Measurements from ENCODE around the gene RTN4.

Gene RTN4

DNA sequence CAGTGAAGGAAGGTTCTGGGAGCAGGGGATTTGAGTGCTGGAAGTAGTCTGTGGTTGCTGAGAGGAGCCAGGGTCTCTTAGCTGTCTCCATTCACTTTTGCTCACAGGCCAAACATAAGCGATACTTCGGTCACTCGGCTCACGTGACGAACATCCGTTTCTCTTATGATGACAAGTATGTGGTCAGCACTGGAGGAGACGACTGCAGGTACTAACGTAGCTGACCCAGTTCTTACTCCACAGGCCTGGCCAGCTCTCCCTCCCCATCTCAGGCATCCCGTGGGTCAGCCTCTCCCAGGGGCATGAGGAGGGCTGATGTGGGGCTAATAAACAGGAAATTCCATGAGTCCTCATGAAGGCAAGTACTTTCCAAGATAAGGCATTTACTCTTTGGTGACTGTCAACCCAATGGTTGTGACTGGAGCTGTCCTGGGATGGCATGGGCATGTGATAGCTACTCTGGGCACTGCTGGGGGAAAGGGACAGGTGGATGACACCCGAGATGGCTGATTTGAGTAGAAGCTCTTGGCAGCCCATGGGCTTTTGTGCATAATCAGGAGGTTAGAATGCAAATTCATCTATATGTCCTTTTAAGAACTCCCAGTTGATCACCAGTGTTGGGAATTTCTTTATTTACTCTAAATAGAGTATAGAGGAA is 81.6 kb downstream of the RTN4 start:
- CTCF ChIA-PET = interaction anchor here (1.0 kb wide), 1 partner anchor 8 kb away, joined by 3 read pairs; no protein-coding TSS in a partner anchor
- POLR2A ChIA-PET = no interaction called here
- TF ChIP-seq, protein P1, sequence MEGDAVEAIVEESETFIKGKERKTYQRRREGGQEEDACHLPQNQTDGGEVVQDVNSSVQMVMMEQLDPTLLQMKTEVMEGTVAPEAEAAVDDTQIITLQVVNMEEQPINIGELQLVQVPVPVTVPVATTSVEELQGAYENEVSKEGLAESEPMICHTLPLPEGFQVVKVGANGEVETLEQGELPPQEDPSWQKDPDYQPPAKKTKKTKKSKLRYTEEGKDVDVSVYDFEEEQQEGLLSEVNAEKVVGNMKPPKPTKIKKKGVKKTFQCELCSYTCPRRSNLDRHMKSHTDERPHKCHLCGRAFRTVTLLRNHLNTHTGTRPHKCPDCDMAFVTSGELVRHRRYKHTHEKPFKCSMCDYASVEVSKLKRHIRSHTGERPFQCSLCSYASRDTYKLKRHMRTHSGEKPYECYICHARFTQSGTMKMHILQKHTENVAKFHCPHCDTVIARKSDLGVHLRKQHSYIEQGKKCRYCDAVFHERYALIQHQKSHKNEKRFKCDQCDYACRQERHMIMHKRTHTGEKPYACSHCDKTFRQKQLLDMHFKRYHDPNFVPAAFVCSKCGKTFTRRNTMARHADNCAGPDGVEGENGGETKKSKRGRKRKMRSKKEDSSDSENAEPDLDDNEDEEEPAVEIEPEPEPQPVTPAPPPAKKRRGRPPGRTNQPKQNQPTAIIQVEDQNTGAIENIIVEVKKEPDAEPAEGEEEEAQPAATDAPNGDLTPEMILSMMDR (IDR thresholded peaks at IDR 0.05; ENCODE audit: control extremely low read depth, extremely low read depth, low read depth, missing control alignments) = no peak
- DNase-seq (ENCODE audit: extremely low spot score) = no peak

DNA sequence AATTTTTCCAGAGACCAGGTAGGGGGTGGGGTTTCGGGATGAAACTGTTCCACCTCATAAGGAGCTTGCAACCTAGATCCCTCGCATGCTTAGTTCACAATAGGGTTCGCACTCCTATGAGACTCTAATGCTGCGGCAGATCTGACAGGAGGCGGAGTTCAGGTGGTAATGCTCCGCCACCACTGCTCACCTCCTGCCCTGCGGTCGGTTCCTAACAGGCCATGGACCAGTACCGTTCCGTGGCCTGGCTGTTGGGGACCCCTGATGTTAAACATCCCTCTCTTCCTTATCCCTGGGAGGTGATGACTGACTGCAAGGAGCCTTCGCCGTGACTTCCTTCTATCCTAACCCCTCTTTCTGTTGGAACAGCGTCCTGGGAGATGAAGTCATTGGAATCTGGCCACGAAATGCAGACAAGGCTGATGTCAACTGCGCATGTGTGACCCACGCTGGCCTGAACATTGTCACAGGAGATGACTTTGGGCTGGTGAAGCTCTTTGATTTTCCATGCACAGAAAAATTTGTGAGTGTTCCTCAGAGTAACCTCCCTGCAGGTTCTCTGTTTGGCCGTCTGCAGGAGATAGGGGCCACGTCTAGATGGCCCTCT is 82.4 kb downstream of the RTN4 start:
- TF ChIP-seq, protein P1 (IDR thresholded peaks at IDR 0.05; ENCODE audit: control extremely low read depth, extremely low read depth, low read depth, missing control alignments) = no peak
- ChIA-PET CTCF (no interaction called here), POLR2A (no interaction called here)
- DNase-seq (ENCODE audit: extremely low spot score) = no peak

DNA sequence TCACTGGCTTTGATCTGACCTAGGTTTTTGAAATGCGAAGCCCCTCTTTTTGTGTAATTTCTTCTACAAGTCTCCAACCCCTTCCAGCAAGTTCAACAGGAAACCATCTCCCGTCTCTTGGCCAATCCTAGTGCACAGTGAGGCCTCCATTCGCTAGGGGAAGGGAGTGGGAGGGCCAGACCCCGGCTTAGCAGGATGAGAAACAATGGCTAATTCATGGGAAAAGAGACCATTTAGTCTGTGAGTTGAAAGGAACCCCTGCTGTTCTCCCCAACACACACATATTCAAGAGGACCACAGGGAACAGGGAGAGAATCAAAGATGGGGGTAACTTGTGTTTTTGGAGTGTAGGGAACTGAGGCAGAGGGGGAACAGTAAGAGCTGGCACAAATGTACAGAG is 83.0 kb downstream of the RTN4 start:
- ChIA-PET POLR2A (no interaction called here), CTCF (no interaction called here)
- TF ChIP-seq, protein P1 (IDR thresholded peaks at IDR 0.05; ENCODE audit: control extremely low read depth, extremely low read depth, low read depth, missing control alignments) = no peak
- DNase-seq (ENCODE audit: extremely low spot score) = no peak

DNA sequence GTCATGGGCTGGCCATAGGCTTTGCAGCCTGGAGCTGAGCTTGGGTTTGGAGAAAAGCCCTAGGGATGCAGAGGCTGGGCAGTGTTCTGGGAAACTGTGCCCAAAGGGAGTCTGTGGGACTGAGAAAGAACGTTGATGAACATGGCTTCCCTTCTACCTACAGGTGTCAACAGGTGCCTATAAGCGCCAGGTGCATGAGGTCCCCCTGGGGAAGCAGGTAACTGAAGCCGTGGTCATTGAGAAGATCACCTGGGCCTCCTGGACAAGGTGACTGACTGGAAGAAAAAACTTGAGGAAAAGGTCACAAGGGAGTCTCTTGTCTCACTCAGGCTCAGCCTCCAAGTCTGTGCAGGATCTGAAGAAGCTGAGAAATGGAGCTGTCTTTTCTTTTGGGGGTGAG is 83.4 kb downstream of the RTN4 start:
- no peak for DNase-seq (ENCODE audit: extremely low spot score)
- POLR2A ChIA-PET = no interaction called here
- TF ChIP-seq, protein P1 (IDR thresholded peaks at IDR 0.05; ENCODE audit: control extremely low read depth, extremely low read depth, low read depth, missing control alignments) = no peak
- CTCF ChIA-PET = interaction anchor here (2.2 kb wide), 1 partner anchor 10 kb away, joined by 7 read pairs; no protein-coding TSS in a partner anchor

DNA sequence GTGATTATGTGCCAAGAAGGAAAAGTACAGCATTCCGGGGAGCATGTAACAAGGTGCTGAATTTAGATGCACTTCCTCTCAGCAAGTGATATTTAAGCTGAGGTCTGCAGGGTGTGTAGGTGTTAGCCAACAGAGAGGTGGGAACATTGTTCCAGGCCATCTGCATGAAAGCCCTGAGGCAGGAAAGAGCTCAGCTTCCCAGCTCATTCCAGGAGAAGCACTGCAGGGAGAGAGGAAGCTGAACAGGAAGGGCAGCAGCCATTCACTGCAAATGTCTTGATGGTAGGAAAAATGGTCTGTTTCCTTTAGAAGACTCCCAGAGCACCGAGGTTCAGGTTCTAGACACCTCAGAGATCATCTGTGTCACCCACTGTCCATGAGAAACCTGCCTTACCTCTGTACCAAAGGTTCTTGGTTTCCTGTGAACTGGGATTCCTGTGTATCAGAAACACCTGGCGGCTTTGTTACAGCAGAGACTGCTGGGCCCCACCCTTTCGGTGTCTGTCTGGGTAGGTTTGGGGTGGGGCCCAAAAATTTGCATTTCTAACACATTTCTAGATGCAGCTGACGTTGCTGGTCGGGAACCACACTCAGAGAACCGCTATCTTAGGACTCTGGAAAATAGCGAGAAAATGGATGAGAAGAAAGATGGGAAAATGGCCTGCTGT is 84.0 kb downstream of the RTN4 start:
- TF ChIP-seq, protein P1 (IDR thresholded peaks at IDR 0.05; ENCODE audit: control extremely low read depth, extremely low read depth, low read depth, missing control alignments) = no peak
- DNase-seq (ENCODE audit: extremely low spot score) = no peak
- POLR2A ChIA-PET = no interaction called here
- CTCF ChIA-PET = interaction anchor here (1.4 to 2.2 kb wide), 2 partner anchors 10 to 11 kb away, joined by 5 to 7 read pairs; no protein-coding TSS in a partner anchor

DNA sequence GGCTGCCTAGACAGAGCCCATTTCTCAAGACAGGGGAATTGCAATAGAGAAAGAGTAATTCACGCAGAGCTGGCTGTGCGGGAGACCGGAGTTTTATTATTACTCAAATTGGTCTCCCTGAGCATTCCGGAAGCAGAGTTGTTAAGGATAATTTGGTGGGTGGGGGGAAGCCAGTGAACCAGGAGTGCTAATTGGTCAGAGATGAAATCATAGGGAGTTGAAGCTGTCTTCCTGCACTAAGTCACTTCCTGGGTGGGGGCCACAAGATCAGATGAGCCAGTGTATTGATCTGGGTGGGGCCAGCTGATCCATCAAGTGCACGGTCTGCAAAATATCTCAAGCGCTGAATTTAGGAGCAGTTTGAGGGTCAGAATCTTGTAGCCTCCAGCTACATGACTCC is 84.8 kb downstream of the RTN4 start:
- ChIA-PET CTCF (interaction anchor here (0.8 to 2.2 kb wide), 3 partner anchors 9 to 19 kb away, joined by 3 to 7 read pairs (median 5); no protein-coding TSS in a partner anchor), POLR2A (no interaction called here)
- TF ChIP-seq, protein P1 (IDR thresholded peaks at IDR 0.05; ENCODE audit: control extremely low read depth, extremely low read depth, low read depth, missing control alignments) = no peak
- no peak for DNase-seq (ENCODE audit: extremely low spot score)
